ENCODE data around the gene RABGAP1L.
"Not testable (repeated sequence)": the region's sequence is repeated elsewhere in the genome, so short reads cannot be mapped to it uniquely, and the experiment has no call there.

The RABGAP1L gene

GRCh38 chr1:174239541-174239940 lies 80.2 kb downstream of the RABGAP1L start:
- no peak for DNase-seq (ENCODE audit: low read depth)

GRCh38 chr1:174242856-174243255 lies 83.5 kb downstream of the RABGAP1L start:
- no peak for DNase-seq (ENCODE audit: low read depth)

- no peak for DNase-seq (ENCODE audit: low read depth)
These were observed 84.2 kb downstream of the RABGAP1L start for GRCh38 chr1:174243451-174244000.

- no peak for DNase-seq (ENCODE audit: low read depth)
These were observed 84.7 kb downstream of the RABGAP1L start for GRCh38 chr1:174244017-174244416.

- DNase-seq (ENCODE audit: low read depth): no peak
These were observed 88.2 kb downstream of the RABGAP1L start for GRCh38 chr1:174247472-174247871.

- DNase-seq (ENCODE audit: low read depth): no peak
These were observed 88.7 kb downstream of the RABGAP1L start for GRCh38 chr1:174248041-174248440.

- not testable (repeated sequence) for DNase-seq (ENCODE audit: low read depth)
These were observed 97.1 kb downstream of the RABGAP1L start for GRCh38 chr1:174256386-174256785.

- DNase-seq (ENCODE audit: low read depth): peak; percentile 17
These were observed 98.8 kb downstream of the RABGAP1L start for GRCh38 chr1:174258148-174258550.

GRCh38 chr1:174262349-174263241 lies 103.3 kb downstream of the RABGAP1L start:
- DNase-seq (ENCODE audit: low read depth): peak; percentile 19

GRCh38 chr1:174265282-174265681 lies 106.0 kb downstream of the RABGAP1L start:
- DNase-seq (ENCODE audit: low read depth): no peak

- DNase-seq (ENCODE audit: low read depth): no peak
These were observed 107.2 kb downstream of the RABGAP1L start for GRCh38 chr1:174266476-174266875.

- no peak for DNase-seq (ENCODE audit: low read depth)
These were observed 107.8 kb downstream of the RABGAP1L start for GRCh38 chr1:174266991-174267612.

GRCh38 chr1:174269989-174270651 lies 110.8 kb downstream of the RABGAP1L start:
- no peak for DNase-seq (ENCODE audit: low read depth)

GRCh38 chr1:174273190-174273589 lies 113.9 kb downstream of the RABGAP1L start:
- no peak for DNase-seq (ENCODE audit: low read depth)

- no peak for DNase-seq (ENCODE audit: low read depth)
These were observed 114.5 kb downstream of the RABGAP1L start for GRCh38 chr1:174273776-174274175.

GRCh38 chr1:174274452-174274851 lies 115.1 kb downstream of the RABGAP1L start:
- DNase-seq (ENCODE audit: low read depth): no peak

GRCh38 chr1:174274884-174275283 lies 115.6 kb downstream of the RABGAP1L start:
- no peak for DNase-seq (ENCODE audit: low read depth)

- no peak for DNase-seq (ENCODE audit: low read depth)
These were observed 116.8 kb downstream of the RABGAP1L start for GRCh38 chr1:174276087-174276486.

- DNase-seq (ENCODE audit: low read depth): no peak
These were observed 124.7 kb downstream of the RABGAP1L start for GRCh38 chr1:174284052-174284451.

GRCh38 chr1:174286042-174286441 lies 126.7 kb downstream of the RABGAP1L start:
- DNase-seq (ENCODE audit: low read depth): no peak

GRCh38 chr1:174289644-174290310 lies 130.5 kb downstream of the RABGAP1L start:
- DNase-seq (ENCODE audit: low read depth): no peak

- DNase-seq (ENCODE audit: low read depth): no peak
These were observed 131.7 kb downstream of the RABGAP1L start for GRCh38 chr1:174291059-174291458.

All from stromal cell of bone marrow (primary cell).